Smooth muscle cell (in vitro differentiated cells): ENCODE measurements around the gene AMN. TPM values are rescaled to one million over a fixed set of nuclear protein-coding genes. Genes with fewer than 3 reads are reported as not detected.

ENCODE experiments used
- DNase-seq: peaks from one replicate; lab custom pipeline; 2025; ENCODE audit not compliant: unreplicated experiment; lab: John Stamatoyannopoulos, UW
- H2AFZ ChIP-seq: fragments of 200-600 bp; sonication (generic); 2 replicates; pipeline ENCODE4 v1.6.0; 2016; ENCODE audit warnings: antibody characterized with exemption, low read depth, mild to moderate bottlenecking
- H3F3A ChIP-seq: fragments of 200-600 bp; sonication (generic); 2 replicates; pipeline ENCODE4 v1.6.0; 2017; ENCODE audit warnings: antibody characterized with exemption, low read depth
- H3K27ac ChIP-seq: fragments of 200-600 bp; sonication (generic); 2 replicates; pipeline ENCODE4 v1.5.1; 2016; ENCODE audit warnings: low read depth, mild to moderate bottlenecking
- H3K27me3 ChIP-seq: fragments of 200-600 bp; sonication (generic); 2 replicates; pipeline ENCODE4 v1.6.1; 2016; ENCODE audit warnings: low read depth, mild to moderate bottlenecking
- H3K36me3 ChIP-seq: fragments of 200-600 bp; sonication (generic); 2 replicates; pipeline ENCODE4 v1.5.1; 2016; ENCODE audit warnings: low read depth
- H3K4me1 ChIP-seq: fragments of 200-600 bp; sonication (generic); 2 replicates; pipeline ENCODE4 v1.5.1; 2016; ENCODE audit warnings: low read depth
- H3K4me2 ChIP-seq: fragments of 200-600 bp; sonication (generic); 2 replicates; pipeline ENCODE4 v1.6.0; 2016; ENCODE audit warnings: mild to moderate bottlenecking
- H3K4me3 ChIP-seq: fragments of 200-600 bp; sonication (generic); 2 replicates; pipeline ENCODE4 v1.5.1; 2016; ENCODE audit warnings: mild to moderate bottlenecking
- H3K79me2 ChIP-seq: fragments of 200-600 bp; sonication (generic); 2 replicates; pipeline ENCODE4 v1.6.0; 2016; ENCODE audit warnings: low read depth, mild to moderate bottlenecking
- H3K9ac ChIP-seq: fragments of 200-600 bp; sonication (generic); 2 replicates; pipeline ENCODE4 v1.6.0; 2016; ENCODE audit warnings: low read depth
- H3K9me3 ChIP-seq: fragments of 200-600 bp; sonication (generic); replicated peaks from 2 replicates; pipeline ENCODE4 v1.5.1; 2016; ENCODE audit warnings: low read depth
- H4K20me1 ChIP-seq: fragments of 200-600 bp; sonication (generic); 2 replicates; pipeline ENCODE4 v1.6.0; 2016; ENCODE audit warnings: low read depth
- CTCF ChIP-seq: fragments of 200-600 bp; sonication (generic); IDR thresholded peaks from 2 replicates; pipeline ENCODE4 v1.5.1; 2017; ENCODE audit warnings: borderline replicate concordance, mild to moderate bottlenecking, antibody characterized with exemption; ENCODE audit not compliant: insufficient read depth, poor library complexity, severe bottlenecking
- WGBS: methylation state at CpG from one replicate; pipeline ENCODE4 v1.1.7; 2016; ENCODE audit warnings: low lambda C conversion rate; 5-methylcytosine and 5-hydroxymethylcytosine counted together
- polyA plus RNA-seq: library from polyadenylated mRNA; unstranded; fragments of >200 nt; fragmentation: Nextera tagmentation; extraction: Ambion mirVana; gene quantifications from 2 replicates; pipeline ENCODE4 v1.2.1, GENCODE V29; 2016
- total RNA-seq: library from RNA; depleted of rRNA; stranded (reverse); fragments of >200 nt; gene quantifications from 2 replicates; pipeline ENCODE4 v1.2.3, GENCODE V29; 2014

AMN gene
- total and polyA plus RNA-seq, 2 experiments from 2014 or later = 0.31 to 0.65 TPM

DNA sequence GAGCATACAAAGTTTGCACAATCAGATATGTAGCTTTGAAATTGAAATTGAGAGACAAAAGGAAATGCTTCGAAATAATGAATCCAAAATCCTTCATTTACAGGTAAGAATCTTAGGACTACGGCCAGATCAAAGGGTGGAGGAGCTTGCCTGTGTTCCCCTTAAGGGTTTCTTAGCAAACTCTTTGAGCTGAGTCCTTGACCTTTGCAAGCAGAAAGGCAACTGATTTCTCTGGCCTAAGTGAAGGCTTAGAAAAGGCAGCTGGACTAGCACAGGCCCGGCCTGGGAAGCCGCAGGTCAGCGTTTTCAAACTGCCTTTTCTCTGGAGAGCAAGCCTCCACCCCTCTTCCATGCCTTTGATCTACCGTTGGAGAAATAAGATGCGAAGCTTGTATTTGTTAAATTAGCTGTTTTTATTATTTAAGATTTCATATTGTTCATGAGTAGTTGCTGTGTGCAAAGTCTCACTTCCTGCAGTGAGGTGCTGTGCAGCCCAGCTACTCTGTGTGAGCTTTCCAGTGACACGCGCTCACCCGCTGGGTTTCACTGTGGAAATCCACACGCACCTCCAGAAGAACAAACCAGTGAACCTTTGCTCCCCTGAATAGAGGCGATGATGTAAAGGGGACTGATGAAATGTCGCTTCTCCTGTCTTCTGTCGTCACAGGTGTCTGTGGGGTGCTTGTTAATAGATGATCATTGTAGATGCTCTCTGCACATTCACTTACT is 25.0 kb upstream of the AMN start:
- Histone ChIP-seq H3K27me3 (no peaks in the 10 kb centered on the region), H3K27ac (no peak overlapping the region)
- WGBS = 96% methylated on average over 14 of the region's 14 CpGs

DNA sequence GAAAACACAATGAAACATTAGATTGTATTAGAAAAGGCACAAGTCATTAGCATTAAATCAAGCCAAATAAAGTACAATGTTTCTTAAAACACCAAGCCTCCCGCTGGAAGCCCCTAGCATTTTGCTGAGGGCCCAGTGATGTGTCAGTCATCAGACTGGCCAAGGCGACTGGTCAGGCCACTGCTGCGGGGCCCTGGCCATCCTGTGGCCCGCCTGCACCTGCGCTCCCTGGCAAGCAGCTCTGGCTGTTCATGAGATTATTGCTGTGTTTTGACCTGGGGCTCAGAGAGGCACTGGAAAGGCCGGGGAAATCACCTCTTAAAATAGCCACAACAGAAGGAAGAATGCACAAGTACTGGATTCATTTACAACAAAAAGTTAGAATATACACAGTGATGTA is 24.2 kb upstream of the AMN start:
- Histone ChIP-seq H3K36me3 (no peaks in the 10 kb centered on the region), H3F3A (no peaks in the 10 kb centered on the region), H3K4me3 (no peak overlapping the region), H3K9ac (no peak overlapping the region), H4K20me1 (peaks cover 17% of the 10 kb centered on the region), H3K27ac (no peak overlapping the region), H3K79me2 (no peaks in the 10 kb centered on the region), H3K27me3 (no peaks in the 10 kb centered on the region), H3K4me2 (no peak overlapping the region), H2AFZ (no peak overlapping the region), H3K4me1 (peaks cover 3% of the 10 kb centered on the region), H3K9me3 (no peaks in the 10 kb centered on the region)
- WGBS = 96% methylated on average over 6 of the region's 6 CpGs
- no peak for TF ChIP-seq CTCF
- no peak for DNase-seq

More for the DNA sequence above, 25.0 kb upstream of the AMN start:
- Histone ChIP-seq H3K4me2 (no peak overlapping the region), H2AFZ (no peak overlapping the region), H3K9ac (no peak overlapping the region), H4K20me1 (peaks cover 25% of the 10 kb centered on the region), H3K9me3 (no peaks in the 10 kb centered on the region), H3K36me3 (no peaks in the 10 kb centered on the region), H3K79me2 (no peaks in the 10 kb centered on the region), H3F3A (peaks cover 6% of the 10 kb centered on the region), H3K4me1 (peaks cover 3% of the 10 kb centered on the region), H3K4me3 (no peak overlapping the region)
- DNase-seq = no peak
- no peak for TF ChIP-seq CTCF

DNA sequence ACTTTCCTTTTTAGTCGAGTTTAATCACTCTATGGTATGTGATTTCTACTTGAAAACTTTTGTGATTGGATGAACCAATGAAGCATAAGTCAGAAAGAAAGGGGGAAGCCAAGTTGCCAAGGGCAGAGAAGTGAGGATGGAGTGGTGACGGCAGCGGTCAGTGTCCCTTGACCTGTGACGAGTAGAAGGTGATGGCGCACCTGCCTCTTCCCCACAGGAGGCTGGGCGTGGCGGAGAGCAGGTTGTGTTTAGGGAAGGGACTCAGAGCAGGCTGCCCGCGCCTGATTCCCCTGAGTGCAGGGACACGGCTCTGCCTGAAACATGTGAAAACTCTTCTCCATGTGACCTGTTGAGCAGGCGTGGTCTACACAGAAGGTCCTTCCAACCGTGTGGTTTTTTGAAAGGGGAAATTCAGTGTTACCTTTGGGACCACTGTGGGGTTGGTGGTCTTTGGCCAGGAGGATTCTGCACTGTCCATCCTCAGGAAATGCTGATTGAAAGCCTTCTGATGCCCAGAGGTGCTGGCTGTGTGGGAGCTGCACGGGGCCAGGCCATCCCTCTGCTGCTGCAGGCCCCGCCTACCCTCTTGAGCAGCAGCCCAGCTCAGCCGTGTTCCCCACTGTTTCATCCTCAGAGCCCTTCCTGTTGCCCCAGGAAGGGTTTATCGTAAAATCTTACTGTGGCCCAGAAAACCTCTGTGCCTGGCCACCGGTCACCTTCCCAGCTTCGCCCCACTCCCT is 23.5 kb upstream of the AMN start:
- no peak for DNase-seq
- H3K79me2 ChIP-seq = no peaks in the 10 kb centered on the region
- H3K27ac ChIP-seq = no peak overlapping the region
- H2AFZ ChIP-seq = no peak overlapping the region
- no peak for TF ChIP-seq CTCF
- H3K4me3 ChIP-seq = no peak overlapping the region
- no peaks in the 10 kb centered on the region for H3K27me3 ChIP-seq
- peaks cover 11% of the 10 kb centered on the region for H4K20me1 ChIP-seq
- no peak overlapping the region for H3K4me2 ChIP-seq
- H3F3A ChIP-seq = no peaks in the 10 kb centered on the region
- H3K9me3 ChIP-seq = no peaks in the 10 kb centered on the region
- no peak overlapping the region for H3K9ac ChIP-seq
- 93% methylated on average over 18 of the region's 18 CpGs for WGBS
- no peaks in the 10 kb centered on the region for H3K36me3 ChIP-seq
- no peaks in the 10 kb centered on the region for H3K4me1 ChIP-seq

DNA sequence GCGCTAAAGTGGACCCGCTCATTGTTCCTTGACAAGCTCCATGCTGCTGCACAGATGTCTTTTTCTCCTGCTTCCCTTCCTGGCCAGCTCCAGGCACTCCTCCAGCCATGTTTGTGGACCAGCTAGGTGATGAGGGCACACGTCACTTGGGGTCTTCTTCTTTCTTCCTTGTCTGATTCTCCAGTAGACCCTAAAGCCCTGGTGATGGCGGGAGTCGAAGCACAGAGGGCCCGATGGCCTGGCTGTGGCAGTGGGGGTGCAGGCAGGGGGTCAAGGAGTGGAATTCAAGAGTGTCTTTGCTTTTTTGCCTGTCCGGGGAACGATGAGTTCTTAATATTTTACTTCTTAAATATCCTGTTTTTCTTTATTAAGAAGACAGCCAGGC is 23.0 kb upstream of the AMN start:
- no peaks in the 10 kb centered on the region for H3F3A ChIP-seq
- H3K4me3 ChIP-seq = no peak overlapping the region
- no peak overlapping the region for H3K9ac ChIP-seq
- no peak overlapping the region for H3K27ac ChIP-seq
- peaks cover 6% of the 10 kb centered on the region for H4K20me1 ChIP-seq
- no peaks in the 10 kb centered on the region for H3K9me3 ChIP-seq
- no peaks in the 10 kb centered on the region for H3K36me3 ChIP-seq
- H3K79me2 ChIP-seq = no peaks in the 10 kb centered on the region
- H2AFZ ChIP-seq = no peak overlapping the region
- H3K4me2 ChIP-seq = no peak overlapping the region
- H3K27me3 ChIP-seq = no peaks in the 10 kb centered on the region
- no peak for DNase-seq
- TF ChIP-seq CTCF = no peak
- WGBS = 99% methylated on average over 8 of the region's 8 CpGs
- no peaks in the 10 kb centered on the region for H3K4me1 ChIP-seq
